RWPE2 (cell line): Measurements from ENCODE around the gene FASN.

Source experiments
- ATAC-seq: fragments of 200-7000 bp; cut with Tn5 transposase; 3 replicates; pipeline ENCODE4 v1.9.1; 2021; ENCODE audit warnings: low read depth
- DNase-seq: peaks from one replicate; pipeline ENCODE4 v3.0.0-alpha.2; 2020; ENCODE audit warnings: low spot score
- H3K27ac ChIP-seq: fragments of 450-650 bp; 2 replicates; pipeline ENCODE4 v1.5.1; 2017; ENCODE audit warnings: mild to moderate bottlenecking; ENCODE audit not compliant: poor library complexity, severe bottlenecking
- H3K27me3 ChIP-seq: fragments of 250-450 bp; sonication (Bioruptor Pico); 2 replicates; pipeline ENCODE4 v1.5.1; 2021; ENCODE audit warnings: mild to moderate bottlenecking, moderate library complexity; ENCODE audit not compliant: insufficient read depth, poor library complexity, severe bottlenecking
- H3K36me3 ChIP-seq: fragments of 250-450 bp; sonication (Bioruptor Pico); 2 replicates; pipeline ENCODE4 v1.5.1; 2020; ENCODE audit warnings: low read depth, mild to moderate bottlenecking, moderate library complexity
- H3K4me1 ChIP-seq: fragments of 250-450 bp; sonication (Bioruptor Pico); 2 replicates; pipeline ENCODE4 v1.5.1; 2021; ENCODE audit warnings: mild to moderate bottlenecking, moderate library complexity; ENCODE audit not compliant: insufficient read depth, poor library complexity, severe bottlenecking
- H3K4me3 ChIP-seq: fragments of 250-450 bp; sonication (Bioruptor Pico); 2 replicates; pipeline ENCODE4 v1.5.1; 2021; ENCODE audit warnings: mild to moderate bottlenecking, moderate library complexity; ENCODE audit not compliant: severe bottlenecking
- H3K9me3 ChIP-seq: fragments of 250-450 bp; sonication (Bioruptor Pico); 2 replicates; pipeline ENCODE4 v1.5.1; 2021; ENCODE audit warnings: mild to moderate bottlenecking, moderate library complexity; ENCODE audit not compliant: severe bottlenecking
- CTCF ChIP-seq: fragments of 450-650 bp; IDR thresholded peaks from one replicate; pipeline ENCODE4 v1.5.1; 2017; ENCODE audit warnings: mild to moderate bottlenecking, moderate library complexity; ENCODE audit not compliant: poor library complexity, severe bottlenecking

The FASN gene

GRCh38 chr17:82035488-82035887 is 62.5 kb downstream of the FASN start:
- no peak for TF ChIP-seq CTCF
- Histone ChIP-seq H3K4me3 (no peak overlapping the region), H3K4me1 (no peaks in the 10 kb centered on the region), H3K36me3 (peaks cover 18% of the 10 kb centered on the region), H3K27ac (no peak overlapping the region), H3K27me3 (no peaks in the 10 kb centered on the region), H3K9me3 (no peaks in the 10 kb centered on the region)
- DNase-seq = no peak
- ATAC-seq = no peak

DNA sequence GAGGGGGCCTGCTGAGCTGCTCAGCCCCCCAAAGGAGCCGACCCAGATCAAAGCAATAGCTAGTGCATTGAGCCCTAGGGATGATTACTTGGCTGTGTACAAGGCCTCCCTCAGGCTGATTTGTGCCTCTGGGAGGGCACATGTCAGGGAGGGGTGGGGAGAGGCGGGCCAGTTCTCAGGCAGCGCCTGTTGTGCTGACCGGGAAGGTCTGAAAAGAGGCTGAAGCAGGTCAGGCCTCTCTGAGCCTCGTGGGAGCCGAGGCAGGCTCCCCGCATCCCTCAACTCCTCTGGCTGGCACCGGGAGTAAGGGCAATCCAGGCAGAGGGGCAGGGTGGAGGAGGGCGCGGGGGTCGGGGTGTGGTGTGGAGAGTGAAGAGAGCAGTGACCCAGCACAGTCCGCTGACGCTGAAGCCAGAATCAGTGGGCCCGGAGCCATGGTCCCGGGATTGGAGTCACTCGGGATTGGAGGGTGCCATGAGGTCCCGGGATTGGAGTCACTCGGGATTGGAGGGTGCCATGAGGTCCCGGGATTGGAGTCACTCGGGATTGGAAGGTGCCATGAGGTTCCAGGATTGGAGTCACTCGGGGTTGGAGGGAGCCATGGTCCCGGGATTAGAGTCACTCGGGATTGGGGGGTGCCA is 63.5 kb downstream of the FASN start:
- H3K27me3 ChIP-seq = no peaks in the 10 kb centered on the region
- no peaks in the 10 kb centered on the region for H3K9me3 ChIP-seq
- no peak for DNase-seq
- H3K4me3 ChIP-seq = no peak overlapping the region
- no peak for TF ChIP-seq CTCF
- no peak overlapping the region for H3K27ac ChIP-seq
- no peak for ATAC-seq
- H3K36me3 ChIP-seq = peaks cover 18% of the 10 kb centered on the region
- no peaks in the 10 kb centered on the region for H3K4me1 ChIP-seq

- H3K9me3 ChIP-seq = no peaks in the 10 kb centered on the region
- no peak overlapping the region for H3K4me3 ChIP-seq
- no peak for DNase-seq
- no peak overlapping the region for H3K27ac ChIP-seq
- no peaks in the 10 kb centered on the region for H3K4me1 ChIP-seq
- peaks cover 18% of the 10 kb centered on the region for H3K36me3 ChIP-seq
- no peak for ATAC-seq
- no peaks in the 10 kb centered on the region for H3K27me3 ChIP-seq
- TF ChIP-seq CTCF = no peak
These were observed 64.5 kb downstream of the FASN start for GRCh38 chr17:82033359-82034085.

DNA sequence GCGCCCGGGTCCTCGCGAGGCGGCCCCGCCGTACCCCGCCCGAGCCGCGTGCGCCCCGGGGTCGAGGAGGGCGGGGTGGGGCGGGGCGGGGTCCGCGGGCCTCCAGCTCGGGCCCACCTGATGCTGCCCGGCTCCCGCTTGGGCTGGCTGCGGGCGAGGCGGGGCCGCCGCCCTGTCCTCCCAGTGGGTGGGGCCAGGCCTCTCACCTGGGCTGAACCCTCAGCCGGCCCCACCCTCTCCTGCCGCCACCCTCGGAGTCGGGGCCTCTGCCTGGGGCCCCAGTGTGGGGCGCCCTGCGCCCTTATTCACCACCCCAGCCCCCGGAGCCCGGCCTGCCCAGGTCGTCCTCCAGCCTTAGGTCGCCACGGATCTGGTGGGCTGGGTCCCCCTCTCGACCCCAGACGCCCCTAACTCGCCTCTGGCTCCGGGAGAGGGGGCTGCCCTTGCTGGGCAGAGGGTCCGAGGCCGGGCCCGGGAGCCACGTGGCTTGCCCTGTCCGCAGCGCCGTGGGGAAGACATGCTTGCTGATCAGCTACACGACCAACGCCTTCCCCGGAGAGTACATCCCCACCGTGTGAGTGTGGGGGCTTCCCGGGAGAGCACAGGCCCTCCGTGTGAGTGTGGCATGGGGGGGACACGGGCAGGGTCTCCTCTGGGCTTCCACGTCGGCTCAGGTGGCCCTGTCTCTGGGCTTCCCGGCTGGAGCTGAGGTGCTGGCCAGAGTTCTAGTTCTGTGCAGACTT is 66.0 kb downstream of the FASN start:
- H3K27ac ChIP-seq = peak overlapping the region; percentile 52
- no peak for TF ChIP-seq CTCF
- peak; percentile 65 for ATAC-seq
- H3K27me3 ChIP-seq = no peaks in the 10 kb centered on the region
- no peak for DNase-seq
- H3K4me3 ChIP-seq = peak overlapping the region; percentile 46
- H3K9me3 ChIP-seq = no peaks in the 10 kb centered on the region
- no peaks in the 10 kb centered on the region for H3K4me1 ChIP-seq
- H3K36me3 ChIP-seq = peaks cover 18% of the 10 kb centered on the region
